Cardiac muscle cell (in vitro differentiated cells and primary cell): ENCODE data around the gene MGST2. TPM values are rescaled to one million over a fixed set of nuclear protein-coding genes. Genes with fewer than 3 reads are reported as not detected.

Experiments used
- DNase-seq, 2 donors: peaks; one replicate each; pipeline versions ENCODE4 v3.0.0 to v3.0.0-alpha.2; 2010 to 2017; ENCODE audit warnings: low read depth in 1 of 2, low spot score in 1 of 2
- H3K27ac ChIP-seq: fragments of 200-600 bp; sonication (generic); 2 replicates; pipeline ENCODE4 v1.5.1; 2016
- H3K27me3 ChIP-seq: fragments of 200-600 bp; sonication (generic); 2 replicates; pipeline ENCODE4 v1.6.0; 2016; ENCODE audit warnings: control low read depth
- H3K36me3 ChIP-seq: fragments of 200-600 bp; sonication (generic); 2 replicates; pipeline ENCODE4 v1.5.1; 2016; ENCODE audit warnings: control low read depth
- H3K4me1 ChIP-seq: fragments of 200-600 bp; sonication (generic); 2 replicates; pipeline ENCODE4 v1.8.1; 2017; ENCODE audit warnings: low read depth, mild to moderate bottlenecking, mixed run types
- H3K4me3 ChIP-seq: fragments of 200-600 bp; sonication (generic); 2 replicates; pipeline ENCODE4 v1.5.1; 2016; ENCODE audit warnings: mild to moderate bottlenecking
- H3K9me3 ChIP-seq: fragments of 200-600 bp; sonication (generic); 2 replicates; pipeline ENCODE4 v1.5.1; 2017; ENCODE audit warnings: low read depth, mild to moderate bottlenecking, control low read depth
- polyA plus RNA-seq: library from polyadenylated mRNA; unstranded; fragments of >200 nt; fragmentation: Nextera tagmentation; extraction: Ambion mirVana; gene quantifications from 2 replicates; pipeline ENCODE4 v1.2.1, GENCODE V29; 2016
- total RNA-seq: library from RNA; depleted of rRNA; stranded (reverse); fragments of >200 nt; gene quantifications from 2 replicates; pipeline ENCODE4 v1.2.3, GENCODE V29; 2016
- TF ChIP-seq, protein P1 (sequence below): IDR thresholded peaks from 2 replicates; pipeline ENCODE4 v1.5.1; 2012; ENCODE audit warnings: low read depth, mild to moderate bottlenecking, low read length

Gene MGST2
- total and polyA plus RNA-seq, 2 experiments from 2014 or later = 36.5 to 90.8 TPM

DNA sequence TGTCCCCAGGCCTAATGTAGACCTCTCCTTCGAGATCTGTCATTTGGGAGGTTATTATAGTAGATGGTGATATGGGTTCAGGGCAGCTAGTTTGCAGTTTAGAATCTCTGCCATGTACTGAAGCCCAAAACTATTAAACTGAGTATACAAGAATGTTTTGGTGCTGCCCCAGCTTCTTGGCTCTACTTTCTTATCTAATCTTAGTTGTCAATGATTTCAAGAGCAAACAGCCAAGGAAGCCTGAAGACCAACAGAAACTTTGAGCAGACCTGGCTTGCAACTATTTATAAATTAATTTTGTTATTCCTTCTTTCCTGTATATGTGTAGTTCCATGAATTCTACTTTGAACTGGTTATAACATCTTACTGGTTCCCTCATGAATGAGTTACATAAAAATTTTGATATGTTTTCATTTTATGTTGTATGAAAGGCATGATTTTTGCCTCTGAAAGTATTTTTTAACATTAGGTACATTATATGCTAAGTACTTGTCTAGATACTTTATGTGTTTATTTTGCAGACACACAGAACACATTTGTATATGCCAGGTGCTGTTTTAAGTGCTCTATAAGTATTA is 2.0 kb upstream of the MGST2 start:
- Histone ChIP-seq H3K27me3 (no peaks in the 10 kb centered on the region), H3K36me3 (no peaks in the 10 kb centered on the region), H3K4me3 (no peak overlapping the region), H3K4me1 (peaks cover 52% of the 10 kb centered on the region), H3K9me3 (no peaks in the 10 kb centered on the region), H3K27ac (peak overlapping the region; percentile 99)
- TF ChIP-seq, protein P1, sequence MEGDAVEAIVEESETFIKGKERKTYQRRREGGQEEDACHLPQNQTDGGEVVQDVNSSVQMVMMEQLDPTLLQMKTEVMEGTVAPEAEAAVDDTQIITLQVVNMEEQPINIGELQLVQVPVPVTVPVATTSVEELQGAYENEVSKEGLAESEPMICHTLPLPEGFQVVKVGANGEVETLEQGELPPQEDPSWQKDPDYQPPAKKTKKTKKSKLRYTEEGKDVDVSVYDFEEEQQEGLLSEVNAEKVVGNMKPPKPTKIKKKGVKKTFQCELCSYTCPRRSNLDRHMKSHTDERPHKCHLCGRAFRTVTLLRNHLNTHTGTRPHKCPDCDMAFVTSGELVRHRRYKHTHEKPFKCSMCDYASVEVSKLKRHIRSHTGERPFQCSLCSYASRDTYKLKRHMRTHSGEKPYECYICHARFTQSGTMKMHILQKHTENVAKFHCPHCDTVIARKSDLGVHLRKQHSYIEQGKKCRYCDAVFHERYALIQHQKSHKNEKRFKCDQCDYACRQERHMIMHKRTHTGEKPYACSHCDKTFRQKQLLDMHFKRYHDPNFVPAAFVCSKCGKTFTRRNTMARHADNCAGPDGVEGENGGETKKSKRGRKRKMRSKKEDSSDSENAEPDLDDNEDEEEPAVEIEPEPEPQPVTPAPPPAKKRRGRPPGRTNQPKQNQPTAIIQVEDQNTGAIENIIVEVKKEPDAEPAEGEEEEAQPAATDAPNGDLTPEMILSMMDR = no peak
- peak; percentile 19 to 55 for DNase-seq

DNA sequence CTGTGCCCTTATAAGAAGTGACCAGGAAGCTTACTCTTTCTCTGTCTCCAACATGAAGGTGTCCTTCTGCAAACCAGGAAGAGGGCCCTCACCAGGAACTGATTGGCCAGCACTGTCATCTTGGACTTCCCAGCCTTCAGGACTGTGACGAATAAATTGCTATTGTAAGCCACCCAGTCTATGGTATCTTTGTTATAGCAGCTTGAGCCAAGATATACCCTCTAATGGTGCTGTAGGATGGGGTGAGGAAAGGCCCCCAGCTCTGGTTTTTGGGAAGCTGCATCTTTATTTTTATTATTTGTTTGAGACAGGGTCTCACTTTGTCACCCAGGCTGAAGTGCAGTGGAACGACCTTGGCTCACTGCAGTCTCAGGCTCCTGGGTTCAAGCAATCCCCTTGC is 1.2 kb upstream of the MGST2 start:
- peaks cover 52% of the 10 kb centered on the region for H3K4me1 ChIP-seq
- H3K4me3 ChIP-seq = no peak overlapping the region
- H3K36me3 ChIP-seq = no peaks in the 10 kb centered on the region
- H3K27ac ChIP-seq = peak overlapping the region; percentile 99
- no peak for DNase-seq
- no peaks in the 10 kb centered on the region for H3K9me3 ChIP-seq
- TF ChIP-seq, protein P1 = no peak
- no peaks in the 10 kb centered on the region for H3K27me3 ChIP-seq

DNA sequence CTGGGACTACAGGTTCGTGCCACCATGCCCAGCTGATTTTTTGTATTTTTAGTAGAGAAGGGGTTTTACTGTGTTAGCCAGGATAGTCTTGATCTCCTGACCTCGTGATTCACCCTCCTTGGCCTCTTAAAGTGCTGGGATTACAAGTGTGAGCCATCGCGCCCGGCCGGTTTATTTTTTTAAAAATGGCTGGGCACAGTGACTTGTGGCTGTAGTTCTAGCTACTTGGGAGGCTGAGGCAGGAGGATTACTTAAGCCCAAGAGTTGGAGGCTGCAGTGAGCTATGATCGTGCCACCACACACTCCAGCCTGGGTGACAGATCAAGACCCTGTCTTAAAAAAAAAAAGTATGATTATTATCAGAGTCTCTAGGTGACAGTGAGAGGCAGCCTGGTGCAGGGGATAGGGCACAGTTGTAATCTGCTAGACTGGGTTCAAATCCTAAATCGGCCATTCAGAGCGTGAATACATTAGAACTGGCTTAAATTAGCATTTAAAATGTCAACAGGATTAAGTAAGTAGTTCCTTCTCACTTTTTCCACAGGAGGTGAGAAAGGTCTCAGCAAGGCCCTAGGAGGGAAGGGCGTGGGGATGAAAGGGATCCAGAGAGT is 435 bp upstream of the MGST2 start:
- no peaks in the 10 kb centered on the region for H3K27me3 ChIP-seq
- no peak for DNase-seq
- H3K36me3 ChIP-seq = no peaks in the 10 kb centered on the region
- H3K4me3 ChIP-seq = peak overlapping the region; percentile 6
- TF ChIP-seq, protein P1 = no peak
- H3K27ac ChIP-seq = peak overlapping the region; percentile 99
- H3K9me3 ChIP-seq = no peaks in the 10 kb centered on the region
- H3K4me1 ChIP-seq = peaks cover 55% of the 10 kb centered on the region

DNA sequence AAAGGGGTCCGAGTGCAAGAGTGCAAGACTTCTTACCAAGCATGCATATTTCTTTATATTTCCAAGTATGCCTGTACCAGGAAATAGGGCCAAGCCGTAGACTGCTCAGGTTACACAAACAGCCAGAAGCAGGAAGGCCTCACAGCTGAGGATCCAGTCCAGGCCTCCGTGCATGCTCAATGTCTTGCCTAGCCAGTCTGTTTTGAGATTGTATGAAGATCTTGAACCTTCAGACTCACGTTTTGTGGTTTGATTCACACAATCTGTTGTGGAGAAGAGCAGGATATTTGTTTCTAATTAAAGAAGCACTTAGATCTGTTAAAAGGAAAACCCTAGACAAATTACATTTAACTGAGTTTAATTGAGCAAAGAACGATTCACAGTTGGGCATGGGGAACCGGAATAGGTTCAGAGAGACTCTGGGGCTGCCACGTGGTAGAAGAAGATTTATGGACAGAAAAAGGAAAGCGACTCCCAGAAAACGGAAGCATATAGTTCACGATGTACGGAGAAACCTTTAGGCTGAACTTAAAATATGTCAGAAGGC is 1.2 kb downstream of the MGST2 start:
- Histone ChIP-seq H3K4me1 (peaks cover 46% of the 10 kb centered on the region), H3K27ac (peak overlapping the region; percentile 99), H3K36me3 (no peaks in the 10 kb centered on the region), H3K27me3 (no peaks in the 10 kb centered on the region), H3K9me3 (no peaks in the 10 kb centered on the region), H3K4me3 (peak overlapping the region; percentile 6)
- TF ChIP-seq, protein P1 = no peak
- peak; percentile 49 to 67 for DNase-seq

DNA sequence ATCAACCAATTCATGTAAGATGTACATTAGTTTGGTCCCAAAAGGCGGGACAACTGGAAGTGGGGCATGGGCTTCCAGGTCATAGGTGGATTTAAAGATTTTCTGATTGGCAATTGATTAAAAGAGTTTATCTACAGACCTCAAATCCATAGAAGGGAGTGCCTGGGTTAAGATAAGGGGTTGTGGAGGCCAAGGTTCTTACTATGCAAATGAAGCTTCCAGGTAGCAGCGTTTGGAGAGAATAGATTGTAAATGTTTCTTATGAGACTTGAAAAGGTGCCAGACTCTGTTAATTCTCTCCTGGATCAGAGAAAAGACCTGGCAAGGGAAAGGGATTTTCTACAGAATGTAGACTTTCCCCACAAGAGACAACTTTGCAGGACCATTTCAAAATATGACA is 2.4 kb downstream of the MGST2 start:
- TF ChIP-seq, protein P1 = no peak
- H3K4me3 ChIP-seq = no peak overlapping the region
- no peaks in the 10 kb centered on the region for H3K36me3 ChIP-seq
- DNase-seq = no peak
- H3K27me3 ChIP-seq = no peaks in the 10 kb centered on the region
- no peaks in the 10 kb centered on the region for H3K9me3 ChIP-seq
- H3K4me1 ChIP-seq = peaks cover 43% of the 10 kb centered on the region
- H3K27ac ChIP-seq = peak overlapping the region; percentile 99
